ENCODE results near the gene BCLAF1. TPM values are rescaled to one million over a fixed set of nuclear protein-coding genes. Genes with fewer than 3 reads are reported as not detected.

The BCLAF1 gene
- polyA plus RNA-seq, 3 donors: 32.5 to 75.8 (median 47.0) TPM

DNA sequence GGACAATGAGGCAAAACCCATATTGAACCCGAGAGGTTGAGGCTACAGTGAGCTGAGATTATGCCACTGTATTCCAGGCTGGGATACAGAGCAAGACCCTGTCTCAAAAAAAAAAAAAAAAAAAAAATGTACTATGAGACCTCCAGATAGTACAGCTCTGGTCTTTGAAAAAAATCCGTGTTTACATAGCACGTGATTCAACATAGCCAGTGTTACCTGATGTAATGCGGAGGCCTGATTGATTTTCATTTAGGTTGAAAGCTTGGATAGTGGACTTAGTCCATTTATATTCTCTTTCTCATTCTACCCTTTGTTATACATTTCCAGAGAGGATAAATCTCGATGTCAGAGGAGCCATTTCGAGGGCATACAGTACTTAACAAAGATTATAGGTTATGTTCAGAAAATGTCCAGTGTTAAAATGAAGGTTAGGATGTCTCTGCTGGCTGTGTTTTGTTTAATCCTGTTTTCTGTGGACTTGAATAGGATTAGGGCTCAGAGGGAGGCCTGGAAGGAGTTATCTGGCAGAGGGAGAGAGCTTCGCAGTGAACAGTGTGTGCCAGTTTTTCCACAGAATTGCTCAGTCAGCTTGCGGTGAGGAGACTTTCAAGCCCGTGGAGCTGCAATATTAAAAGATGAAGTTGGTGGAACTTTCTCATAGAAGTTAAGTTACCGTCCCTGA lies 33.9 kb upstream of the BCLAF1 start:
- WGBS (ENCODE audit: insufficient coverage): 86% methylated on average over 4 of the region's 10 CpGs
- H3K4me2 ChIP-seq (replicated peaks; ENCODE audit: extremely low read depth, low read length, poor library complexity, severe bottlenecking): no peak overlapping the region
- H3K27ac ChIP-seq (ENCODE audit: low read depth in 1 of 2, low read length in 2 of 2): no peak overlapping the region
- no peaks in the 10 kb centered on the region for H3K36me3 ChIP-seq (replicated peaks in 1 of 2; ENCODE audit: control insufficient read depth in 1 of 2, insufficient read depth in 2 of 2, low read length in 2 of 2)
- Mint-ChIP-seq H3K4me1 (no peaks in the 10 kb centered on the region), H3K9me3 (no peaks in the 10 kb centered on the region), H3K27ac (no peak overlapping the region), H3K36me3 (no peaks in the 10 kb centered on the region), H3K4me3 (no peak overlapping the region), H3K27me3 (ENCODE audit: low read depth in 3 of 3) (peaks cover 0 to 2% (median 0%) of the 10 kb centered on the region in 3 donors)
- TF ChIP-seq, protein P1, sequence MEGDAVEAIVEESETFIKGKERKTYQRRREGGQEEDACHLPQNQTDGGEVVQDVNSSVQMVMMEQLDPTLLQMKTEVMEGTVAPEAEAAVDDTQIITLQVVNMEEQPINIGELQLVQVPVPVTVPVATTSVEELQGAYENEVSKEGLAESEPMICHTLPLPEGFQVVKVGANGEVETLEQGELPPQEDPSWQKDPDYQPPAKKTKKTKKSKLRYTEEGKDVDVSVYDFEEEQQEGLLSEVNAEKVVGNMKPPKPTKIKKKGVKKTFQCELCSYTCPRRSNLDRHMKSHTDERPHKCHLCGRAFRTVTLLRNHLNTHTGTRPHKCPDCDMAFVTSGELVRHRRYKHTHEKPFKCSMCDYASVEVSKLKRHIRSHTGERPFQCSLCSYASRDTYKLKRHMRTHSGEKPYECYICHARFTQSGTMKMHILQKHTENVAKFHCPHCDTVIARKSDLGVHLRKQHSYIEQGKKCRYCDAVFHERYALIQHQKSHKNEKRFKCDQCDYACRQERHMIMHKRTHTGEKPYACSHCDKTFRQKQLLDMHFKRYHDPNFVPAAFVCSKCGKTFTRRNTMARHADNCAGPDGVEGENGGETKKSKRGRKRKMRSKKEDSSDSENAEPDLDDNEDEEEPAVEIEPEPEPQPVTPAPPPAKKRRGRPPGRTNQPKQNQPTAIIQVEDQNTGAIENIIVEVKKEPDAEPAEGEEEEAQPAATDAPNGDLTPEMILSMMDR (IDR thresholded peaks at IDR 0.05): no peak
- no peaks in the 10 kb centered on the region for H3K79me2 ChIP-seq (ENCODE audit: insufficient read depth, low read length)
- peaks cover 0 to 5% of the 10 kb centered on the region in 2 donors for H3K4me1 ChIP-seq (ENCODE audit: control insufficient read depth in 1 of 2, insufficient read depth in 2 of 2, low read length in 2 of 2)
- no peaks in the 10 kb centered on the region for H4K20me1 ChIP-seq (ENCODE audit: insufficient read depth, low read length)
- no peak for DNase-seq
- H3K4me3 ChIP-seq (replicated peaks in 1 of 3; ENCODE audit: low read depth in 2 of 3, low read length in 3 of 3): no peak overlapping the region
- H3K9me3 ChIP-seq (replicated peaks in 1 of 2; ENCODE audit: control insufficient read depth in 1 of 2, insufficient read depth in 1 of 2, low read length in 2 of 2): no peaks in the 10 kb centered on the region
- intact Hi-C loops (cut with micrococcal nuclease): no loop called here
- H3K9ac ChIP-seq (ENCODE audit: insufficient read depth, low read length, poor library complexity, severe bottlenecking): no peak overlapping the region
- no peaks in the 10 kb centered on the region for H3K27me3 ChIP-seq (ENCODE audit: control insufficient read depth in 2 of 2, insufficient read depth in 2 of 2, low read length in 2 of 2)
- H2AFZ ChIP-seq (ENCODE audit: insufficient read depth, low read depth, low read length, poor library complexity, severe bottlenecking): no peak overlapping the region

DNA sequence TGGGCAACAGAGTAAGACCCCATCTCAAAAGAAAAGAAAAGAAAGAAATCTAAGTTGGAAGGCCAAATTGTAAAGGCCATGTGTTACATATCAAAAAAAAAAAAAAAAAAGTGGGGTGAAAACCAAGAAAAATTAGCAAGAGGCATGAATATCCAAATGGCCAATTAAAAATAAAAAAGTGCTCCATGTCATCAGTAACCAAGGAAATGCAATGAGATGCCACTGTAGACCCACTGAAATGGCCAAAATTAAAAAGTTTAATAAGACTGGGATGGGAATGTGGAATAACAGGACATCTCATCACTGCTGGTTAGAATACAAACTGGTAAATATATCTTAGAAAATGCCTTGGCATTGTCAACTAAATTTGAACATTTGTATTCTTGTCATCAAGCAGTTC lies 30.1 kb upstream of the BCLAF1 start:
- H3K4me2 ChIP-seq (replicated peaks; ENCODE audit: extremely low read depth, low read length, poor library complexity, severe bottlenecking): no peak overlapping the region
- Mint-ChIP-seq H3K4me1 (no peaks in the 10 kb centered on the region), H3K9me3 (no peaks in the 10 kb centered on the region), H3K36me3 (no peaks in the 10 kb centered on the region), H3K4me3 (no peak overlapping the region), H3K27me3 (ENCODE audit: low read depth in 3 of 3) (peaks cover 0 to 2% (median 0%) of the 10 kb centered on the region in 3 donors), H3K27ac (no peak overlapping the region)
- TF ChIP-seq, protein P1 (IDR thresholded peaks at IDR 0.05): no peak
- no peaks in the 10 kb centered on the region for H3K36me3 ChIP-seq (replicated peaks in 1 of 2; ENCODE audit: control insufficient read depth in 1 of 2, insufficient read depth in 2 of 2, low read length in 2 of 2)
- no peak overlapping the region for H3K4me3 ChIP-seq (replicated peaks in 1 of 3; ENCODE audit: low read depth in 2 of 3, low read length in 3 of 3)
- no peaks in the 10 kb centered on the region for H3K79me2 ChIP-seq (ENCODE audit: insufficient read depth, low read length)
- H3K4me1 ChIP-seq (ENCODE audit: control insufficient read depth in 1 of 2, insufficient read depth in 2 of 2, low read length in 2 of 2): no peaks in the 10 kb centered on the region
- no peak for DNase-seq
- no peak overlapping the region for H3K9ac ChIP-seq (ENCODE audit: insufficient read depth, low read length, poor library complexity, severe bottlenecking)
- H4K20me1 ChIP-seq (ENCODE audit: insufficient read depth, low read length): no peaks in the 10 kb centered on the region
- H2AFZ ChIP-seq (ENCODE audit: insufficient read depth, low read depth, low read length, poor library complexity, severe bottlenecking): no peak overlapping the region
- no peak overlapping the region for H3K27ac ChIP-seq (ENCODE audit: low read depth in 1 of 2, low read length in 2 of 2)
- no peaks in the 10 kb centered on the region for H3K27me3 ChIP-seq (ENCODE audit: control insufficient read depth in 2 of 2, insufficient read depth in 2 of 2, low read length in 2 of 2)
- H3K9me3 ChIP-seq (replicated peaks in 1 of 2; ENCODE audit: control insufficient read depth in 1 of 2, insufficient read depth in 1 of 2, low read length in 2 of 2): no peaks in the 10 kb centered on the region
- intact Hi-C loops (cut with micrococcal nuclease): no loop called here
